ENCODE measurements around the gene SESN1.

Gene SESN1

DNA sequence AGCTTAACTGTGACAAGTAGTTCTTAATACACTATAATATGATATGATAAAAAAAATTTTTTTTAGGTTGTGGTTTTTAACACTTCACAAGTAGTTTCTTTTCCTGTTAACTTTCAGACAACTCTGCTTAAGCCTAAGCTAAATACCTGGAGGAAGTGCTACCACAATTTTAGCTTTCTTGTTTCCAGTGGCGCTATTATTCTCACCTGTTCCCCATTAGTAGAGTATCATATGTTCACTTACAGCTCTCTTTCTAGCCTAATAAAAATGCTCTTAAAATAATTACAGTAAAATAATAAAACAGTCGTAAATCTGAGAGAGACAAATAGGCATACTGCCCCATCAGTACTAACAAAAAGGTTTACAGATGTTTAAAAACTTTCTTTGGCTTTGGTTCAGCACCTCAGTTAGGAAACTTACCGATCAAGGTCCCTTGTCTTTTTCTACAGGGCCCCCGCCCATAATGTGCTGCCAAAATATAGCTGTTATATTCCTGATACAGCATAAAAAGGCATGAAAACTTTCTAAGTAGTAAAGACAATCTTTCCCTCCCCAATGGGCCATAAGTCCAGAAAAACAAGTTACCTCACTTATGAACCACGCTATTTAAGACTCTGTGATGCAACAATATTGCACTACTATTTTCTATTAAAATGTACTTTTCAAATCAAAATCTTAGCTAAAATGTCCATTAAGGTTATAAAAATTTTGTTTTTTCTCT, 57.9 kb downstream of the SESN1 start:
- no peak overlapping the region for H3K27ac ChIP-seq
- no peak for TF ChIP-seq Cebpa-rat (IDR thresholded peaks at IDR 0.05)

GRCh38 chr6:109034526-109034925, 60.1 kb downstream of the SESN1 start:
- no peak for TF ChIP-seq Cebpa-rat (IDR thresholded peaks at IDR 0.05)
- Histone ChIP-seq H4K20me1 (no peaks in the 10 kb centered on the region), H3K36me3 (no peaks in the 10 kb centered on the region), H3K4me3 (no peak overlapping the region), H3K9ac (no peak overlapping the region), H3K4me2 (no peak overlapping the region), H3K27me3 (no peaks in the 10 kb centered on the region), H3K9me3 (replicated peaks in 1 of 11) (no peaks in the 10 kb centered on the region), H3K27ac (no peak overlapping the region), H3K4me1 (peaks cover 0 to 13% (median 0%) of the 10 kb centered on the region in 10 experiments; a peak in 4 of 20 replicates)

More for the DNA sequence above, 57.9 kb downstream of the SESN1 start:
- no peaks in the 10 kb centered on the region for H3K36me3 ChIP-seq
- no peaks in the 10 kb centered on the region for H4K20me1 ChIP-seq
- no peaks in the 10 kb centered on the region for H3K9me3 ChIP-seq (replicated peaks in 1 of 11)
- H3K27me3 ChIP-seq: no peaks in the 10 kb centered on the region
- H3K9ac ChIP-seq: no peak overlapping the region
- H3K4me1 ChIP-seq: peaks cover 0 to 12% (median 6%) of the 10 kb centered on the region in 10 experiments; a peak in 11 of 20 replicates
- H3K4me2 ChIP-seq: no peak overlapping the region
- H3K4me3 ChIP-seq: no peak overlapping the region

GRCh38 chr6:109033655-109034054, 61.0 kb downstream of the SESN1 start:
- H3K4me2 ChIP-seq: no peak overlapping the region
- H3K9ac ChIP-seq: no peak overlapping the region

GRCh38 chr6:109031416-109031815, 63.2 kb downstream of the SESN1 start:
- Histone ChIP-seq H3K9ac (no peak overlapping the region), H3K4me2 (0 out of 22 replicates have a peak overlapping the region, but pooled peaks of 1 of the 11 experiments have one; percentile 1), H3K36me3 (no peaks in the 10 kb centered on the region), H3K27ac (no peak overlapping the region), H3K4me1 (peaks cover 0 to 5% (median 0%) of the 10 kb centered on the region in 10 experiments; a peak in 1 of 20 replicates), H4K20me1 (no peaks in the 10 kb centered on the region), H3K9me3 (replicated peaks in 1 of 11) (peaks cover 0 to 4% (median 0%) of the 10 kb centered on the region in 11 experiments; a peak in 2 of 22 replicates), H3K4me3 (no peak overlapping the region), H3K27me3 (no peaks in the 10 kb centered on the region)
- TF ChIP-seq Cebpa-rat (IDR thresholded peaks at IDR 0.05): no peak

More at GRCh38 chr6:109033655-109034054, 61.0 kb downstream of the SESN1 start:
- H3K27me3 ChIP-seq: no peaks in the 10 kb centered on the region
- H4K20me1 ChIP-seq: no peaks in the 10 kb centered on the region
- H3K4me1 ChIP-seq: peaks cover 0 to 7% (median 0%) of the 10 kb centered on the region in 10 experiments; a peak in 3 of 20 replicates
- no peak for TF ChIP-seq Cebpa-rat (IDR thresholded peaks at IDR 0.05)
- no peaks in the 10 kb centered on the region for H3K9me3 ChIP-seq (replicated peaks in 1 of 11)
- H3K36me3 ChIP-seq: no peaks in the 10 kb centered on the region
- H3K4me3 ChIP-seq: no peak overlapping the region
- no peak overlapping the region for H3K27ac ChIP-seq

DNA sequence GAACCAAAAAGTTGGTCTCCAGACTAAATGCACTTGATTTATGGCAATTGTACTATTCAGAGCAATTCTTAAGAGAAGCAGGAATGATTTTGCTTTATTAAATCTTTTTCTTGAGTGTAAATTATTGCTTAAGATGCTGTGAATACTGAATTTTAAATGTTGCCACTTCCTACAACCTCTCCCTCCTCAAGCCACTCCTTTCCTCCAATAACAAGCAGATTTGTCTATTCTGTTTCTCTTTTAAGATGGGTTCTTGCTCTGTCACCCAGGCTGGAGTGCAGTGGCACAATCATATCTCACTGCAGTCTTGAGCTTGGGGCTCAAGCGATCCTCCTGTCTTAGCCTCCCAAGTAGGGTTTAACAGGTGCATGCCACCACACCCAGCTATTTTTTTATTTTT, 65.3 kb downstream of the SESN1 start:
- no peak overlapping the region for H3K4me3 ChIP-seq
- no peaks in the 10 kb centered on the region for H3K36me3 ChIP-seq
- TF ChIP-seq Cebpa-rat (IDR thresholded peaks at IDR 0.05): no peak
- H3K9ac ChIP-seq: no peak overlapping the region
- no peaks in the 10 kb centered on the region for H4K20me1 ChIP-seq
- H3K27me3 ChIP-seq: no peaks in the 10 kb centered on the region
- peaks cover 0 to 5% (median 0%) of the 10 kb centered on the region in 10 experiments; a peak in 2 of 20 replicates for H3K4me1 ChIP-seq
- H3K27ac ChIP-seq: no peak overlapping the region
- no peak overlapping the region for H3K4me2 ChIP-seq
- H3K9me3 ChIP-seq (replicated peaks in 1 of 11): peaks cover 0 to 7% (median 0%) of the 10 kb centered on the region in 11 experiments; a peak in 2 of 22 replicates

GRCh38 chr6:109028439-109028838, 66.2 kb downstream of the SESN1 start:
- TF ChIP-seq Cebpa-rat (IDR thresholded peaks at IDR 0.05): no peak
- peaks cover 0 to 5% (median 0%) of the 10 kb centered on the region in 10 experiments; a peak in 2 of 20 replicates for H3K4me1 ChIP-seq
- H3K4me3 ChIP-seq: no peak overlapping the region
- no peak overlapping the region for H3K9ac ChIP-seq
- no peak overlapping the region for H3K27ac ChIP-seq
- peaks cover 0 to 7% (median 0%) of the 10 kb centered on the region in 11 experiments; a peak in 2 of 22 replicates for H3K9me3 ChIP-seq (replicated peaks in 1 of 11)
- H3K36me3 ChIP-seq: no peaks in the 10 kb centered on the region
- H3K4me2 ChIP-seq: no peak overlapping the region
- no peaks in the 10 kb centered on the region for H4K20me1 ChIP-seq
- H3K27me3 ChIP-seq: no peaks in the 10 kb centered on the region

- Histone ChIP-seq H3K27me3 (no peaks in the 10 kb centered on the region), H3K4me3 (no peak overlapping the region), H3K27ac (no peak overlapping the region), H3K4me1 (peaks cover 0 to 10% (median 0%) of the 10 kb centered on the region in 10 experiments; a peak in 2 of 20 replicates), H4K20me1 (no peaks in the 10 kb centered on the region), H3K9ac (no peak overlapping the region), H3K4me2 (no peak overlapping the region), H3K9me3 (replicated peaks in 1 of 11) (peaks cover 0 to 7% (median 0%) of the 10 kb centered on the region in 11 experiments; a peak in 2 of 22 replicates), H3K36me3 (no peaks in the 10 kb centered on the region)
- TF ChIP-seq Cebpa-rat (IDR thresholded peaks at IDR 0.05): no peak
These were observed 66.7 kb downstream of the SESN1 start for GRCh38 chr6:109027964-109028363.

DNA sequence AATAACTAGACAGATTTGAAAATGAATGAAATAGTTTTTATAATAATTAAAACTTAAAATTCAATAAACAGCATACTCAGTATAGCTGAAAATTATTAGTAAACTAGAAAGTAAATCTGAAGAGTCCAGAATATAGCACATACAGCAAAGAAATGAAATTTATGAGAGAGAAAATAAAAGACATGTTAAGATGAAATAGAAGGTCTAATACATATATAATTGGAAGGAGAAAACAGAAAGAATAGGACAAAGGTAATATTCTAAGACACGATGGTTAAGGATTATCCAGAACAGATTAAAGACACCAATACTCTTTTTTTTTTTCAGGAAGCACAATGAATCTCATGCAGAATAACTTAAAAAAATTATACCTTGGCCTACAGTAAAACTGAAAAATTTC, 69.0 kb downstream of the SESN1 start:
- no peak overlapping the region for H3K4me3 ChIP-seq
- H3K27ac ChIP-seq: no peak overlapping the region
- no peaks in the 10 kb centered on the region for H3K36me3 ChIP-seq
- peaks cover 0 to 7% (median 0%) of the 10 kb centered on the region in 11 experiments; a peak in 2 of 22 replicates for H3K9me3 ChIP-seq (replicated peaks in 1 of 11)
- H3K4me2 ChIP-seq: no peak overlapping the region
- no peak overlapping the region for H3K9ac ChIP-seq
- H4K20me1 ChIP-seq: no peaks in the 10 kb centered on the region
- no peaks in the 10 kb centered on the region for H3K27me3 ChIP-seq
- peaks cover 0 to 9% (median 0%) of the 10 kb centered on the region in 10 experiments; a peak in 2 of 20 replicates for H3K4me1 ChIP-seq
- TF ChIP-seq Cebpa-rat (IDR thresholded peaks at IDR 0.05): no peak

DNA sequence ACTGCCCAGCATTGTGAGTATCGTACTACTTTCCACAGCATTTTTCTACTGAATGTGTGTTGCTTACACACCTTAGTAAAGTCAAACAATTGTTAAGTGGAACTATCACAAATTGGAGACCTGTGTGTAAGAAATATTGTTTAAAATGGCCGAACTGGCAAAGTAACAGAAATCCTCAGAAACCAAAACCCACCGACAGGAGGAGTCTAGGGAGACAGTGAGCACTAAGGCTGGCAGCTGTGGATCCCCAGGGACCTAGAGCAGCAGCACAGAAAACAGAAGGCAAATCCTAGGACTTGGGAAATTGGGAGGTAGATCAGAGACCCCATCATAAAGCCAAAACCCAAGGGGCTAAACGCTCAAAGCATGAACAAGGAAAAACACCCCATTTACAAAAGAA, 69.9 kb downstream of the SESN1 start:
- H3K9ac ChIP-seq: no peak overlapping the region
- H3K4me2 ChIP-seq: no peak overlapping the region
- peaks cover 0 to 9% (median 0%) of the 10 kb centered on the region in 10 experiments; a peak in 2 of 20 replicates for H3K4me1 ChIP-seq
- no peak overlapping the region for H3K4me3 ChIP-seq
- no peak for TF ChIP-seq Cebpa-rat (IDR thresholded peaks at IDR 0.05)
- no peaks in the 10 kb centered on the region for H3K36me3 ChIP-seq
- H3K27ac ChIP-seq: no peak overlapping the region
- no peaks in the 10 kb centered on the region for H3K27me3 ChIP-seq
- no peaks in the 10 kb centered on the region for H4K20me1 ChIP-seq
- H3K9me3 ChIP-seq (replicated peaks in 1 of 11): peaks cover 0 to 7% (median 0%) of the 10 kb centered on the region in 11 experiments; a peak in 2 of 22 replicates
